GM12878 (cell line): ENCODE data around the gene ZNF296. TPM values are rescaled to one million over a fixed set of nuclear protein-coding genes. Genes with fewer than 3 reads are reported as not detected.

ENCODE experiments used
- ATAC-seq: fragments of 200-7000 bp; cut with Tn5 transposase; 3 replicates; pipeline ENCODE4 v1.9.1; 2020; ENCODE audit warnings: mild to moderate bottlenecking, moderate library complexity
- BruUV-seq: library from RNA; stranded (reverse); fragments of 400-500 nt; replicated peaks from 2 replicates; lab custom pipeline; 2021; lab: Mats Ljungman, UMichigan
- CTCF ChIA-PET: fragments of 300-600 bp; sonication (Branson Sonifier 250); formaldehyde crosslinking; extraction: SDS; loops from one replicate; lab custom pipeline; 2021; ENCODE audit warnings: inconsistent platforms; lab: Yijun Ruan, JAX
- POLR2A ChIA-PET: fragments of 350-600 bp; formaldehyde crosslinking; extraction: SDS; loops from one replicate; lab custom pipeline; 2021; ENCODE audit warnings: inconsistent platforms; lab: Charles Lee
- RAD21 ChIA-PET: fragments of 300-600 bp; sonication (Branson Sonifier 250); formaldehyde crosslinking; loops from one replicate; lab custom pipeline; 2023; ENCODE audit warnings: antibody characterized with exemption; ENCODE audit not compliant: unreplicated experiment; lab: Charles Lee
- SMC1A ChIA-PET: fragments of 300-600 bp; sonication (Branson Sonifier 250); formaldehyde crosslinking; loops from one replicate; lab custom pipeline; 2023; ENCODE audit not compliant: unreplicated experiment, uncharacterized antibody; lab: Charles Lee
- DNase-seq: peaks from one replicate; pipeline ENCODE4 v3.0.0-alpha.2; 2011; ENCODE audit warnings: low read depth, low spot score
- FAIRE-seq: peaks from 3 replicates; lab custom pipeline; 2011; peaks lifted over from hg19 to GRCh38; lab: Jason Lieb, UNC
- H2AFZ ChIP-seq: 2 replicates; pipeline ENCODE4 v1.6.0; 2011; ENCODE audit warnings: low read depth, low read length, control low read depth; ENCODE audit not compliant: control insufficient read depth
- H3K27ac ChIP-seq: 2 replicates; pipeline ENCODE4 v1.5.1; 2011; ENCODE audit warnings: control low read depth; ENCODE audit not compliant: control insufficient read depth, insufficient read depth
- H3K27me3 ChIP-seq, 2 experiments: replicated peaks in 1 of 2; 2 replicates each; pipeline versions ENCODE4 v1.6.0 to v1.6.1; 2011; ENCODE audit warnings: low read length in 1 of 2; ENCODE audit not compliant: control insufficient read depth in 2 of 2, insufficient read depth in 2 of 2
- H3K36me3 ChIP-seq, 2 experiments: 2 replicates each; pipeline ENCODE4 v1.5.1; 2011; ENCODE audit warnings: low read length in 1 of 2; ENCODE audit not compliant: control insufficient read depth in 2 of 2, insufficient read depth in 2 of 2
- H3K4me1 ChIP-seq: 2 replicates; pipeline ENCODE4 v1.6.1; 2011; ENCODE audit warnings: mild to moderate bottlenecking, low read length, moderate library complexity, mixed read lengths; ENCODE audit not compliant: control insufficient read depth, insufficient read depth
- H3K4me2 ChIP-seq: 2 replicates; pipeline ENCODE4 v1.6.0; 2011; ENCODE audit warnings: control low read depth; ENCODE audit not compliant: control insufficient read depth, insufficient read depth
- H3K4me3 ChIP-seq: fragments of 200-600 bp; sonication (generic); 2 replicates; pipeline ENCODE4 v1.5.1; 2016
- H3K79me2 ChIP-seq: 2 replicates; pipeline ENCODE4 v1.6.0; 2011; ENCODE audit warnings: low read length; ENCODE audit not compliant: control insufficient read depth, insufficient read depth
- H3K9ac ChIP-seq: 2 replicates; pipeline ENCODE4 v1.8.0; 2011; ENCODE audit warnings: low read length, control low read depth, mixed read lengths; ENCODE audit not compliant: control insufficient read depth, insufficient read depth
- H3K9me3 ChIP-seq: replicated peaks from 3 replicates; pipeline ENCODE4 v1.5.1; 2011; ENCODE audit warnings: mild to moderate bottlenecking, low read length; ENCODE audit not compliant: control insufficient read depth, insufficient read depth
- H4K20me1 ChIP-seq: 2 replicates; pipeline ENCODE4 v1.6.0; 2011; ENCODE audit not compliant: control insufficient read depth, insufficient read depth
- CBFB ChIP-seq: IDR thresholded peaks from 2 replicates; pipeline ENCODE4 v1.6.1; 2016; ENCODE audit warnings: antibody characterized with exemption, low read depth
- FOXM1 ChIP-seq: IDR thresholded peaks from 2 replicates; pipeline ENCODE4 v1.6.1; 2012; ENCODE audit warnings: low read depth, mild to moderate bottlenecking, inconsistent platforms, low read length, moderate library complexity
- ZNF207 ChIP-seq: fragments of 450-650 bp; IDR thresholded peaks from 2 replicates; pipeline ENCODE4 v1.6.1; 2014; ENCODE audit warnings: antibody characterized with exemption, mild to moderate bottlenecking, borderline replicate concordance
- WGBS: methylation state at CpG from one replicate; pipeline ENCODE4 v1.1.6; 2016; ENCODE audit warnings: low lambda C conversion rate; ENCODE audit not compliant: insufficient replicate concordance, insufficient coverage; ENCODE audit errors: missing lambda C conversion rate; 5-methylcytosine and 5-hydroxymethylcytosine counted together
- in situ Hi-C: fragments of 300-500 bp; cut with MboI; formaldehyde crosslinking; loops from 9 replicates; pipeline ENCODE4 v1.14.3; 2018; ENCODE audit warnings: mixed read lengths
- intact Hi-C: fragments of 100-400 bp; cut with micrococcal nuclease; formaldehyde crosslinking; loops from one replicate; pipeline ENCODE4 v1.14.2; 2022; ENCODE audit not compliant: unreplicated experiment
- polyA plus RNA-seq, 11 experiments: library from polyadenylated mRNA; depleted of rRNA in 4 of 11; unstranded in 6 of 11; stranded (reverse) in 5 of 11; fragments of >200 nt; fragmentation: Nextera tagmentation in 4 of 11; fragmentation: Illumina TruSeq in 1 of 11; extraction: Ambion mirVana in 4 of 11; extraction: Trizol in 1 of 11; gene quantifications; 1 replicate in 1 of 11; 2 replicates in 10 of 11; pipeline versions ENCODE4 v1.2.1 to v1.2.3, GENCODE V29; 2011 to 2016; ENCODE audit warnings: inconsistent platforms in 2 of 11, missing spikeins in 2 of 11, low read depth in 1 of 11
- total RNA-seq, 4 experiments: library from RNA; depleted of rRNA in 3 of 4; stranded (reverse); fragments of >200 nt in 3 of 4; fragmentation: Illumina TruSeq in 1 of 4; extraction: Trizol in 1 of 4; gene quantifications; 2 replicates each; pipeline versions ENCODE4 v1.2.1 to v1.2.3, GENCODE V29; 2013 to 2021
- TF ChIP-seq, protein P1 (sequence below): IDR thresholded peaks from 2 replicates; pipeline ENCODE4 v1.6.1; 2012; ENCODE audit warnings: low read depth, low read length, improper control_type of control experiment
- TF ChIP-seq, protein P2 (sequence below): fragments of 450-650 bp; IDR thresholded peaks from 2 replicates; pipeline ENCODE4 v1.6.1; 2016; ENCODE audit warnings: mild to moderate bottlenecking
- TF ChIP-seq, protein P3 (sequence below): IDR thresholded peaks from 2 replicates; pipeline ENCODE4 v1.6.1; 2012; ENCODE audit warnings: mild to moderate bottlenecking, low read depth, low read length

Gene ZNF296
- total and polyA plus RNA-seq, 10 of the 15 experiments (the other 5 are each of a cell fraction or from before 2014, with no cell fraction given), result 0.44 to 23.6 (median 3.5) TPM; not detected in 1

DNA sequence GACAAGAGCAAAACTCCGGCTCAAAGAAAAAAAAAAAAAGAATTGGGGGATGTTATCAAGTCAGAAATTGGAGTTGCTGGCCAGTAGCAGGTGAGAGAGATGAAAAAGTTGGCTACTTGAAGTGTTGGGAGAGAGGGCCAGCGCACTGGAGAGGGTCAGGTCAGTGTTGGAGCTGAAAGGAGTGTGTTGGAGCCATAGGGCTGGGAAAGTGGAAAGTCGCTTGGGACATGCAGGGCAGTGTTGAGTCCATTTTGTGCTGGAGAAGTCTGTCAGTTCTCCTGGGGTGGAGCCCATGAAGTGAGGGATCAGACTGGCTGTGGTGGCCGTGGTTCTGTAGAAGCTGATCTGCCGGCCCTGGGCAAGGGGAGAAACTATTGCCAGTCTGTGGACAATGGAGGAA, 18.4 kb upstream of the ZNF296 start (continued):
- TF ChIP-seq, protein P1, sequence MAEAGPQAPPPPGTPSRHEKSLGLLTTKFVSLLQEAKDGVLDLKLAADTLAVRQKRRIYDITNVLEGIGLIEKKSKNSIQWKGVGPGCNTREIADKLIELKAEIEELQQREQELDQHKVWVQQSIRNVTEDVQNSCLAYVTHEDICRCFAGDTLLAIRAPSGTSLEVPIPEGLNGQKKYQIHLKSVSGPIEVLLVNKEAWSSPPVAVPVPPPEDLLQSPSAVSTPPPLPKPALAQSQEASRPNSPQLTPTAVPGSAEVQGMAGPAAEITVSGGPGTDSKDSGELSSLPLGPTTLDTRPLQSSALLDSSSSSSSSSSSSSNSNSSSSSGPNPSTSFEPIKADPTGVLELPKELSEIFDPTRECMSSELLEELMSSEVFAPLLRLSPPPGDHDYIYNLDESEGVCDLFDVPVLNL, result no peak
- TF ChIP-seq CBFB (no peak), FOXM1 (no peak), ZNF207 (no peak)

DNA sequence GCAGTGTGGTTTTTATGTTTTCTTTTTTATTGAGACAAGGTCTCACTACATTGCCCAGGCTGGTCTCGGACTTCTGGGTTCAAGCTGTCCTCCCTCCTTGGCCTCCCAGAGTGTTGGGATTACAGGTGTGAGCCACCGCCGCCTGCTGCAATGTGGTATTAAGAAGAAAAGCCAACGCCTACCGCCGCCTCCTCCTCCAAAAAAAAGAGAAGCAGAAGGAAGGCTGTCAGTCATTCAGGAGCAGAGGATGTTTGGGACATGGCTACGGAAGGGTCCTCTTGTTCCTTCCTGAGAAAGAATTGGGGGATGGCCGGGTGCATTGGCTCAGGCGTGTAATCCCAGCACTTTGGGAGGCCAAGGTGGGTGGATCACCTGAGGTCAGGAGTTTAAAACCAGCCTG, 17.9 kb upstream of the ZNF296 start:
- no peaks in the 10 kb centered on the region for H3K27me3 ChIP-seq
- H4K20me1 ChIP-seq, result peaks cover 5% of the 10 kb centered on the region; the same call in 1 of the 2 replicates
- peaks cover 2% of the 10 kb centered on the region; the same call in 2 of the 3 replicates for H3K9me3 ChIP-seq
- WGBS, result 41% methylated on average over 9 of the region's 9 CpGs
- no peak for DNase-seq
- H2AFZ ChIP-seq, result no peak overlapping the region
- BruUV-seq, result no TSS peak
- ChIA-PET RAD21 (interaction anchor here (1.2 kb wide), 1 partner anchor 93 kb away, joined by 3 read pairs; no protein-coding TSS in a partner anchor), POLR2A (interaction anchor here (0.8 kb wide), 1 partner anchor 25 kb away, joined by 3 read pairs; no protein-coding TSS in a partner anchor), CTCF (interaction anchor here (0.7 to 1.5 kb wide), 2 partner anchors 31 to 37 kb away, joined by 3 to 5 read pairs; no protein-coding TSS in a partner anchor), SMC1A (no interaction called here)
- peaks cover 9 to 15% of the 10 kb centered on the region in 2 experiments for H3K36me3 ChIP-seq
- peaks cover 61% of the 10 kb centered on the region for H3K79me2 ChIP-seq
- TF ChIP-seq, protein P2, sequence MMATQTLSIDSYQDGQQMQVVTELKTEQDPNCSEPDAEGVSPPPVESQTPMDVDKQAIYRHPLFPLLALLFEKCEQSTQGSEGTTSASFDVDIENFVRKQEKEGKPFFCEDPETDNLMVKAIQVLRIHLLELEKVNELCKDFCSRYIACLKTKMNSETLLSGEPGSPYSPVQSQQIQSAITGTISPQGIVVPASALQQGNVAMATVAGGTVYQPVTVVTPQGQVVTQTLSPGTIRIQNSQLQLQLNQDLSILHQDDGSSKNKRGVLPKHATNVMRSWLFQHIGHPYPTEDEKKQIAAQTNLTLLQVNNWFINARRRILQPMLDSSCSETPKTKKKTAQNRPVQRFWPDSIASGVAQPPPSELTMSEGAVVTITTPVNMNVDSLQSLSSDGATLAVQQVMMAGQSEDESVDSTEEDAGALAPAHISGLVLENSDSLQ, result peak; percentile 59
- TF ChIP-seq, protein P3, sequence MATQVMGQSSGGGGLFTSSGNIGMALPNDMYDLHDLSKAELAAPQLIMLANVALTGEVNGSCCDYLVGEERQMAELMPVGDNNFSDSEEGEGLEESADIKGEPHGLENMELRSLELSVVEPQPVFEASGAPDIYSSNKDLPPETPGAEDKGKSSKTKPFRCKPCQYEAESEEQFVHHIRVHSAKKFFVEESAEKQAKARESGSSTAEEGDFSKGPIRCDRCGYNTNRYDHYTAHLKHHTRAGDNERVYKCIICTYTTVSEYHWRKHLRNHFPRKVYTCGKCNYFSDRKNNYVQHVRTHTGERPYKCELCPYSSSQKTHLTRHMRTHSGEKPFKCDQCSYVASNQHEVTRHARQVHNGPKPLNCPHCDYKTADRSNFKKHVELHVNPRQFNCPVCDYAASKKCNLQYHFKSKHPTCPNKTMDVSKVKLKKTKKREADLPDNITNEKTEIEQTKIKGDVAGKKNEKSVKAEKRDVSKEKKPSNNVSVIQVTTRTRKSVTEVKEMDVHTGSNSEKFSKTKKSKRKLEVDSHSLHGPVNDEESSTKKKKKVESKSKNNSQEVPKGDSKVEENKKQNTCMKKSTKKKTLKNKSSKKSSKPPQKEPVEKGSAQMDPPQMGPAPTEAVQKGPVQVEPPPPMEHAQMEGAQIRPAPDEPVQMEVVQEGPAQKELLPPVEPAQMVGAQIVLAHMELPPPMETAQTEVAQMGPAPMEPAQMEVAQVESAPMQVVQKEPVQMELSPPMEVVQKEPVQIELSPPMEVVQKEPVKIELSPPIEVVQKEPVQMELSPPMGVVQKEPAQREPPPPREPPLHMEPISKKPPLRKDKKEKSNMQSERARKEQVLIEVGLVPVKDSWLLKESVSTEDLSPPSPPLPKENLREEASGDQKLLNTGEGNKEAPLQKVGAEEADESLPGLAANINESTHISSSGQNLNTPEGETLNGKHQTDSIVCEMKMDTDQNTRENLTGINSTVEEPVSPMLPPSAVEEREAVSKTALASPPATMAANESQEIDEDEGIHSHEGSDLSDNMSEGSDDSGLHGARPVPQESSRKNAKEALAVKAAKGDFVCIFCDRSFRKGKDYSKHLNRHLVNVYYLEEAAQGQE, result no peak
- H3K4me3 ChIP-seq, result peak overlapping the region; percentile 93
- peak overlapping the region; percentile 48 for H3K4me2 ChIP-seq
- H3K4me1 ChIP-seq, result peaks cover 9% of the 10 kb centered on the region
- 0 out of 2 replicates have a peak overlapping the region, but pooled peaks have one; percentile 98 for H3K27ac ChIP-seq
- in situ Hi-C loops (no loop called here), intact Hi-C loops (loop anchor here (5.0 to 10.0 kb wide), 3 partner anchors 83 to 391 kb away; partner anchors contain the start of genes BLOC1S3 and TRAPPC6A)
- ATAC-seq, result no peak
- peak overlapping the region; percentile 97 for H3K9ac ChIP-seq
- no peak for FAIRE-seq
